PFSK-1 (cell line): Measurements from ENCODE around the gene MDM1.

Source experiments
- POLR2AphosphoS5 ChIP-seq: IDR thresholded peaks from 2 replicates; pipeline ENCODE4 v1.6.1; 2012; ENCODE audit warnings: low read depth, mild to moderate bottlenecking, control low read depth, low read length, moderate library complexity
- TF ChIP-seq, protein P1 (sequence below), 2 experiments: IDR thresholded peaks; 2 replicates each; pipeline versions ENCODE4 v1.6.1 to v1.8.0; 2011 to 2012; ENCODE audit warnings: low read depth in 2 of 2, low read length in 2 of 2, control low read depth in 1 of 2, inconsistent platforms in 1 of 2, mild to moderate bottlenecking in 1 of 2, moderate library complexity in 1 of 2; ENCODE audit not compliant: insufficient read depth in 1 of 2

- TF ChIP-seq, protein P1, sequence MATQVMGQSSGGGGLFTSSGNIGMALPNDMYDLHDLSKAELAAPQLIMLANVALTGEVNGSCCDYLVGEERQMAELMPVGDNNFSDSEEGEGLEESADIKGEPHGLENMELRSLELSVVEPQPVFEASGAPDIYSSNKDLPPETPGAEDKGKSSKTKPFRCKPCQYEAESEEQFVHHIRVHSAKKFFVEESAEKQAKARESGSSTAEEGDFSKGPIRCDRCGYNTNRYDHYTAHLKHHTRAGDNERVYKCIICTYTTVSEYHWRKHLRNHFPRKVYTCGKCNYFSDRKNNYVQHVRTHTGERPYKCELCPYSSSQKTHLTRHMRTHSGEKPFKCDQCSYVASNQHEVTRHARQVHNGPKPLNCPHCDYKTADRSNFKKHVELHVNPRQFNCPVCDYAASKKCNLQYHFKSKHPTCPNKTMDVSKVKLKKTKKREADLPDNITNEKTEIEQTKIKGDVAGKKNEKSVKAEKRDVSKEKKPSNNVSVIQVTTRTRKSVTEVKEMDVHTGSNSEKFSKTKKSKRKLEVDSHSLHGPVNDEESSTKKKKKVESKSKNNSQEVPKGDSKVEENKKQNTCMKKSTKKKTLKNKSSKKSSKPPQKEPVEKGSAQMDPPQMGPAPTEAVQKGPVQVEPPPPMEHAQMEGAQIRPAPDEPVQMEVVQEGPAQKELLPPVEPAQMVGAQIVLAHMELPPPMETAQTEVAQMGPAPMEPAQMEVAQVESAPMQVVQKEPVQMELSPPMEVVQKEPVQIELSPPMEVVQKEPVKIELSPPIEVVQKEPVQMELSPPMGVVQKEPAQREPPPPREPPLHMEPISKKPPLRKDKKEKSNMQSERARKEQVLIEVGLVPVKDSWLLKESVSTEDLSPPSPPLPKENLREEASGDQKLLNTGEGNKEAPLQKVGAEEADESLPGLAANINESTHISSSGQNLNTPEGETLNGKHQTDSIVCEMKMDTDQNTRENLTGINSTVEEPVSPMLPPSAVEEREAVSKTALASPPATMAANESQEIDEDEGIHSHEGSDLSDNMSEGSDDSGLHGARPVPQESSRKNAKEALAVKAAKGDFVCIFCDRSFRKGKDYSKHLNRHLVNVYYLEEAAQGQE (IDR thresholded peaks at IDR 0.05; ENCODE audit: insufficient read depth in 1 of 2, low read depth in 2 of 2, low read length in 2 of 2) = no peak
- no peak for TF ChIP-seq POLR2AphosphoS5
Measured at GRCh38 chr12:68271346-68271745, 60.8 kb downstream of the MDM1 start.
